ENCODE data around the gene TSPAN7. TPM values are rescaled to one million over a fixed set of nuclear protein-coding genes. Genes with fewer than 3 reads are reported as not detected.
A peak's percentile ranks its signal among the peaks of the same experiment; 100 is the strongest.

Gene TSPAN7, protein sequence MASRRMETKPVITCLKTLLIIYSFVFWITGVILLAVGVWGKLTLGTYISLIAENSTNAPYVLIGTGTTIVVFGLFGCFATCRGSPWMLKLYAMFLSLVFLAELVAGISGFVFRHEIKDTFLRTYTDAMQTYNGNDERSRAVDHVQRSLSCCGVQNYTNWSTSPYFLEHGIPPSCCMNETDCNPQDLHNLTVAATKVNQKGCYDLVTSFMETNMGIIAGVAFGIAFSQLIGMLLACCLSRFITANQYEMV
- total RNA-seq (under 1 TPM in 3 of 5 experiments, not detected in 2; 0.27 to 0.48 (median 0.41) TPM), polyA plus RNA-seq (1 to 10 TPM in 1 of 2 donors, under 1 TPM in 1; 0.65 to 1.3 TPM), total RNA-seq (not detected)

DNA sequence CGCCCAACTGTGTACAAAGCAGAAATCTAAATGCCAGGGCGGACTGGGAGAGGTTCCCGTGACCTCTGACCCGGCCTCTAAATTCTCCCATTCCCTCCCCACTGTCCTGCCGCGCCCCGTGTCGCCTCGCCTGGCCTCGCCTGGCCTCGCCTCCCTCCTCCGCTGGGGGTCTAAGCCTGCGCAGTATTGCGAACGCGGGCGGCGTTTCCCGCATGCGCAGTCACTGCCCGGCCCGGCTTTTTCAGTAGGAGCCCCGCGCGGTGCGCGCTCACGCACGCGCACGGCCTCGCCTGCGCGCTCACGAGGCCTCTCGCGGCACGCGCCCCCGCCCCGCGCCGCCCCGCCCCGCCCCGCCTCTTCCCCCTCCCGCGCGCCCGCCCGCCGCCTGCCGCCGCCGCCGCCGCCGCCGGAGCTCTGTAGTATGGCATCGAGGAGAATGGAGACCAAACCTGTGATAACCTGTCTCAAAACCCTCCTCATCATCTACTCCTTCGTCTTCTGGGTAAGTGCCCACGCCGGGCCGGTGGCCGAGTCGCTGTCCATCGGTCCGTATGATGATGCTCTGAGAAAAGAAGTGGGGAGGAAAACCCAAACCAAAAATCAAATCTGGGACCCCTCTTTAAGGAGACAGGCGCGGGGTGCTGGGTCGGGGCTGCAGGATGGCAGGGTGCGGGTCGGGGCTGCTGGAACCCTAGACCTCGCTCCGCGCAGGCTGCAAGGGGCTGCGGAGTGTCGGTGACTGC lies at the start of gene TSPAN7:
TSS of gene TSPAN7 (plus strand) at position 417 of the 743 bp plus-strand sequence. CDS start at position 422, 5 bp downstream.
- peak; percentile 69 to 84 (median 79) for DNase-seq
- Histone ChIP-seq H3K4me3 (ENCODE audit: low read length) (peak within 1 kb of the TSS; percentile 61), H3K9me3 (ENCODE audit: control insufficient read depth in 2 of 3, low read length in 3 of 3) (no peaks in the 10 kb centered on the region), H3K36me3 (ENCODE audit: control insufficient read depth in 2 of 3, insufficient read depth in 3 of 3, low read length in 3 of 3) (no peaks in the 10 kb centered on the region), H3K27ac (ENCODE audit: low read depth, low read length) (peak within 1 kb of the TSS; percentile 51), H3K4me1 (ENCODE audit: control insufficient read depth in 2 of 2, insufficient read depth in 2 of 2, low read length in 2 of 2) (peaks cover 0 to 7% of the 10 kb centered on the region in 2 donors), H3K27me3 (ENCODE audit: control insufficient read depth in 2 of 2, insufficient read depth in 2 of 2, low read length in 2 of 2) (no peaks in the 10 kb centered on the region)
- peak within 1 kb of the TSS; percentile 80 to 91 (median 88) for H3K4me3 Mint-ChIP-seq
- peak; percentile 95 for ATAC-seq
- no peaks in the 10 kb centered on the region for H3K36me3 Mint-ChIP-seq
- ChIA-PET POLR2A (interaction anchor here (0.7 kb wide), 1 partner anchor 288 kb away, joined by 4 read pairs; no protein-coding TSS in a partner anchor), CTCF (interaction anchor here (0.6 to 0.7 kb wide), 2 partner anchors 64 to 659 kb away, joined by 3 to 4 read pairs; no protein-coding TSS in a partner anchor)
- H3K27ac Mint-ChIP-seq = peak within 1 kb of the TSS in 6 of 9 donors; percentile 21 to 80 (median 56)
- H3K27me3 Mint-ChIP-seq = peaks cover 0 to 28% (median 0%) of the 10 kb centered on the region in 5 donors
- H3K9me3 Mint-ChIP-seq = no peaks in the 10 kb centered on the region
- intact Hi-C loops (cut with micrococcal nuclease) = loop anchor here (1.0 to 5.0 kb wide), 2 partner anchors 234 kb away; partner anchors contain the start of gene RPGR (in 2 of the 2)
- peaks cover 0 to 5% (median 3%) of the 10 kb centered on the region in 7 donors for H3K4me1 Mint-ChIP-seq

DNA sequence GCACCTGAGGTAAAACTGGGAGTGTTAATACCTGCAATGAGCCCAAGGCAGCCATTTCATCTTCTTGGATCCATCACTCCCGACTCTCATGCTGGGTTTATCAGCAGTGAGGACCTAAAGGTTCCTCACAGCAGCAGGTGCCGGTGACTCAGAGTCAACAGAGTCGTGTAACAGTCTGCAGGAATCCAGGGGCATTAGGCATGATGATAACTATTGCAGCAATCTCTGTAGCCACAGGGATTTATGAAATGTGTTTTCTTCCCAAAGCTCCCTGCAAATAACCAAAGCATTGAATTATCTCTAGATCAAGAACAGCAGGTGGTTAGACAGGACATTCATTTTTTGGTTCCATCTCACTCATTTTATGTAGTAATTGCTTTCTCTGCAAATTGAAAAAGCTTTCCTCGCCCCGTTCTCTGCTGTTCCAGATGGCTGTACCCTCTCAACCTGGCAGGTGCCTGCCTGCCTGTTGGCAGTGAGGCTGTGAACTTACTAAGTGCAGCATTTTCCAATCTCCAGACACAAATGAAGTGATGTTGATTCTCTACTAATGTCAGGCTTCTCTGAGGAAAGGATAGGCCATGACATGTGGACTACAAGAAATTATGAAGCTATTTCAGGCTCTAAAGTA lies 48.1 kb upstream of the TSPAN7 start:
- Mint-ChIP-seq H3K9me3 (no peaks in the 10 kb centered on the region), H3K27me3 (no peaks in the 10 kb centered on the region), H3K36me3 (no peaks in the 10 kb centered on the region), H3K27ac (no peak overlapping the region), H3K4me3 (no peak overlapping the region), H3K4me1 (no peaks in the 10 kb centered on the region)
- ATAC-seq (no peak), DNase-seq (no peak)
- intact Hi-C loops (cut with micrococcal nuclease) = no loop called here
- Histone ChIP-seq H3K36me3 (ENCODE audit: control insufficient read depth in 2 of 3, insufficient read depth in 3 of 3, low read length in 3 of 3) (no peaks in the 10 kb centered on the region), H3K4me3 (ENCODE audit: low read length) (no peak overlapping the region), H3K9me3 (ENCODE audit: control insufficient read depth in 2 of 3, low read length in 3 of 3) (no peaks in the 10 kb centered on the region), H3K27me3 (ENCODE audit: control insufficient read depth in 2 of 2, insufficient read depth in 2 of 2, low read length in 2 of 2) (no peaks in the 10 kb centered on the region), H3K4me1 (ENCODE audit: control insufficient read depth in 2 of 2, insufficient read depth in 2 of 2, low read length in 2 of 2) (no peaks in the 10 kb centered on the region), H3K27ac (ENCODE audit: low read depth, low read length) (no peak overlapping the region)
- ChIA-PET POLR2A (no interaction called here), CTCF (no interaction called here)

DNA sequence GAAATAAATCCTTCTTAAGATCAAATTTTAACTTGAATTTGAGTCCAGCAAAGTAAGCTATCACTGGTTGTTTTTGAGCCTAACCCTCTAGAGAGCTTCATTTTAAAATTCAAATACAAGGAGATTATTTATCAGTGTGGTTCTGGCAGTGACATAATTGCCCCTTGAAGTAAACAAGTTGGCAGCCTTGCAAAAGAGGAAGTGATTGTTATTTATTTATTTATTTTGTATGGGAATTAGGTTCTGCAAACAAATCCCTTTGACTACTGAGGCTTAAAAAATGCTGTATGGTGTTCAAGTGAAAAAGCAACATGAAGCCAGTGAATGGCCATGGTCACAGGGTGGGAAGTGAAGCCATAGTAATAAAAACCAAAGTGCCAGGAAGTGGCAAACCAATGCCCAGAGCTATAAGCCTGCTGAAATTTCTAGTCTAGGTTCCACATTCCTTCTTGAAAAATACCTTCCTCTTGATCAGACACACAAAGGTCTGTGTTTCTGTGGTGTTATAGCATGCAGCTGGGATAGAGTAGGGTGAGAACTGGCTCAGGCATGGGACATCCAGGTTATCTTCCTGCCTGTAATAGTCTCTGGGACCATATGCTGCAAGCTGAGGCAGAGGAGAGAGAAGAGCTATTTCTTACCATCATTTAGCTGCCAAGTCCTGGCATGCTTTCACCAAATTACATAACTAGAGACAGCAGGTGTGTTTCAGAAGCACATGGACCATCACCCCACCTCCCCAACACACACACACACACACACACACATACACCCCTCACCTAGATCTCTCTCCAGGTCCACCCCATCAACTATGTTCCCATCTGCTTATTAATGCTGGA lies 47.1 kb upstream of the TSPAN7 start:
- Mint-ChIP-seq H3K4me3 (no peak overlapping the region), H3K4me1 (no peaks in the 10 kb centered on the region), H3K9me3 (no peaks in the 10 kb centered on the region), H3K27ac (no peak overlapping the region), H3K27me3 (no peaks in the 10 kb centered on the region), H3K36me3 (no peaks in the 10 kb centered on the region)
- H3K9me3 ChIP-seq (ENCODE audit: control insufficient read depth in 2 of 3, low read length in 3 of 3) = no peaks in the 10 kb centered on the region
- ATAC-seq (no peak), DNase-seq (no peak)
- no peaks in the 10 kb centered on the region for H3K36me3 ChIP-seq (ENCODE audit: control insufficient read depth in 2 of 3, insufficient read depth in 3 of 3, low read length in 3 of 3)
- intact Hi-C loops (cut with micrococcal nuclease) = no loop called here
- no peaks in the 10 kb centered on the region for H3K27me3 ChIP-seq (ENCODE audit: control insufficient read depth in 2 of 2, insufficient read depth in 2 of 2, low read length in 2 of 2)
- ChIA-PET CTCF (no interaction called here), POLR2A (no interaction called here)
- no peak overlapping the region for H3K4me3 ChIP-seq (ENCODE audit: low read length)
- no peak overlapping the region for H3K27ac ChIP-seq (ENCODE audit: low read depth, low read length)
- H3K4me1 ChIP-seq (ENCODE audit: control insufficient read depth in 2 of 2, insufficient read depth in 2 of 2, low read length in 2 of 2) = no peaks in the 10 kb centered on the region

DNA sequence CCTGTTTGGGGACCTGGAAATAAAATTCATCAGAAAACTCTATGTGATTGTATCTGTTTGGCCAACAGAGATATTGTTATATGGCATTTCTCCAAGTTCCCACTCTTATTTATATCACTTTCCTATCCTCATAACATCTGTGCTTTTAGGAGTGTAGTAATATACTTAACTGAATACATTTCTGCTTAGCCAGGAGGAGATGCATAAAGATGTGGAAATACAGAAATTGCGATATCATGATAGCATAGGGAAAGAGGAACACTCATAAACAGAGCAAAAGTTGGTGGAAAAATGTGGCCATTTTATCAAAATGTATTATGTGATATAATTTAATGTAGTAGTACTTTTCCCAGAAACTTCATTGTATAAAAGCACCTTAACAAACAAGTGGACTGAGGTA lies 46.1 kb upstream of the TSPAN7 start:
- ChIA-PET POLR2A (no interaction called here), CTCF (no interaction called here)
- Histone ChIP-seq H3K4me3 (ENCODE audit: low read length) (no peak overlapping the region), H3K36me3 (ENCODE audit: control insufficient read depth in 2 of 3, insufficient read depth in 3 of 3, low read length in 3 of 3) (no peaks in the 10 kb centered on the region), H3K4me1 (ENCODE audit: control insufficient read depth in 2 of 2, insufficient read depth in 2 of 2, low read length in 2 of 2) (no peaks in the 10 kb centered on the region), H3K27ac (ENCODE audit: low read depth, low read length) (no peak overlapping the region), H3K9me3 (ENCODE audit: control insufficient read depth in 2 of 3, low read length in 3 of 3) (no peaks in the 10 kb centered on the region), H3K27me3 (ENCODE audit: control insufficient read depth in 2 of 2, insufficient read depth in 2 of 2, low read length in 2 of 2) (no peaks in the 10 kb centered on the region)
- DNase-seq (no peak), ATAC-seq (no peak)
- Mint-ChIP-seq H3K27ac (no peak overlapping the region), H3K4me1 (no peaks in the 10 kb centered on the region), H3K27me3 (no peaks in the 10 kb centered on the region), H3K9me3 (no peaks in the 10 kb centered on the region), H3K36me3 (no peaks in the 10 kb centered on the region), H3K4me3 (no peak overlapping the region)
- intact Hi-C loops (cut with micrococcal nuclease) = no loop called here

DNA sequence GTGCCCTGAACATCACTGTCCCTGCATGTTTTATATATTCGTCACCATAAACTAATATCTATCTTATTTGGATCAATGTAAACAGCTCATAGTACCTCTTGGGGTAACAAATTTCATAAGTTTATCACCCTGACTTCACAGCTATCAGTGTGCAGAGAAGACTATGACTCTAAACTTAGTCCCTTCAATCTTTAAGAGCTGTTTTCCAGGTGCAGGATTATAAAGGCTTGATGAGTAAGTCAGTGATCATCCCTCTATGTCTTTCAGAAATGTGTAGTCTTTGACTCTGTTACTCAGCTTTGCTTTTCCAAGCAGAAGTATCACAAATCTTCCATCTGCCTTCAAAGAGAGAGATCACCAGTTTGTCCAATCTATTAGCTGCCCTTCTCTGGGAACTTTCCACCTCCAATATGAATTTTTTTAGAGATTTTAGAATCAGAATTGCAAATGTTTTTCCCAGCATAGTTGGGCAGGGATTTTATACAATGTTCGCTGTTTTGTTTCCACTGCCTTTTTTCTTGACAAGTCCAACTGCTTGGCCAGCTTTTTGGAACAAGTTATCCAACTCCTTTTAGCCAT lies 45.1 kb upstream of the TSPAN7 start:
- no peak overlapping the region for H3K27ac Mint-ChIP-seq
- H3K9me3 ChIP-seq (ENCODE audit: control insufficient read depth in 2 of 3, low read length in 3 of 3) = no peaks in the 10 kb centered on the region
- no peaks in the 10 kb centered on the region for H3K9me3 Mint-ChIP-seq
- ChIA-PET CTCF (no interaction called here), POLR2A (no interaction called here)
- H3K4me1 Mint-ChIP-seq = no peaks in the 10 kb centered on the region
- H3K4me1 ChIP-seq (ENCODE audit: control insufficient read depth in 2 of 2, insufficient read depth in 2 of 2, low read length in 2 of 2) = no peaks in the 10 kb centered on the region
- DNase-seq = no peak
- no peaks in the 10 kb centered on the region for H3K27me3 Mint-ChIP-seq
- H3K4me3 Mint-ChIP-seq = no peak overlapping the region
- no peak for ATAC-seq
- no peaks in the 10 kb centered on the region for H3K36me3 Mint-ChIP-seq
- no peak overlapping the region for H3K4me3 ChIP-seq (ENCODE audit: low read length)
- intact Hi-C loops (cut with micrococcal nuclease) = no loop called here
- no peak overlapping the region for H3K27ac ChIP-seq (ENCODE audit: low read depth, low read length)
- no peaks in the 10 kb centered on the region for H3K36me3 ChIP-seq (ENCODE audit: control insufficient read depth in 2 of 3, insufficient read depth in 3 of 3, low read length in 3 of 3)
- H3K27me3 ChIP-seq (ENCODE audit: control insufficient read depth in 2 of 2, insufficient read depth in 2 of 2, low read length in 2 of 2) = no peaks in the 10 kb centered on the region

DNA sequence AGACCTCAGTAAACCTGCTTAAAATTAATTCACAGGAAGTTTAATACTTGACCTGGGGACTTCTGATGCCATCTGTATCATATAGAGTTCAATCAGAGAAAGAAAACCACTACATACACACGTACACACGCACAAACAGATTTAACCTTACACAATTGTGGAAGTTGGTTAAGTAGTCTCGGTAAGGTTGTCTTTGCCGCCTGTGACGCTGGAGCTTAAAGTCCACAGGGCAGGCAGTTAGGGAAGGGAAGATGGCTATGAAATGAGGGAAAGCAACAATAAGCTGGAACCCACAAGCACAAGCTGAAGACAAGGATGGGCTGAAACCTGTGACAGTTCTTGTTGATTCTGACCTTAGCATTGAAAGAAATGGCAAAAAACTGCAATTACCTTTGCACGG lies 41.7 kb upstream of the TSPAN7 start:
- H3K4me3 ChIP-seq (ENCODE audit: low read length) = no peak overlapping the region
- H3K27ac ChIP-seq (ENCODE audit: low read depth, low read length) = no peak overlapping the region
- intact Hi-C loops (cut with micrococcal nuclease) = no loop called here
- H3K4me3 Mint-ChIP-seq = no peak overlapping the region
- ATAC-seq (no peak), DNase-seq (no peak)
- H3K4me1 ChIP-seq (ENCODE audit: control insufficient read depth in 2 of 2, insufficient read depth in 2 of 2, low read length in 2 of 2) = no peaks in the 10 kb centered on the region
- H3K27me3 ChIP-seq (ENCODE audit: control insufficient read depth in 2 of 2, insufficient read depth in 2 of 2, low read length in 2 of 2) = no peaks in the 10 kb centered on the region
- H3K9me3 Mint-ChIP-seq = peaks cover 0 to 3% (median 0%) of the 10 kb centered on the region in 11 donors
- no peaks in the 10 kb centered on the region for H3K4me1 Mint-ChIP-seq
- no peaks in the 10 kb centered on the region for H3K36me3 Mint-ChIP-seq
- H3K9me3 ChIP-seq (ENCODE audit: control insufficient read depth in 2 of 3, low read length in 3 of 3) = no peaks in the 10 kb centered on the region
- ChIA-PET CTCF (no interaction called here), POLR2A (no interaction called here)
- H3K36me3 ChIP-seq (ENCODE audit: control insufficient read depth in 2 of 3, insufficient read depth in 3 of 3, low read length in 3 of 3) = no peaks in the 10 kb centered on the region
- H3K27me3 Mint-ChIP-seq = no peaks in the 10 kb centered on the region
- no peak overlapping the region for H3K27ac Mint-ChIP-seq

All from naive thymus-derived CD4-positive, alpha-beta T cell (primary cell).